B cell (primary cell): ENCODE results near the gene HPCAL4. TPM values are rescaled to one million over a fixed set of nuclear protein-coding genes. Genes with fewer than 3 reads are reported as not detected.

ENCODE experiments used
- ATAC-seq: fragments of 200-7000 bp; cut with Tn5 transposase; one replicate; pipeline ENCODE4 v1.10.0; 2021; ENCODE audit warnings: low read depth, mild to moderate bottlenecking, moderate number of reproducible peaks, moderate library complexity
- CTCF ChIA-PET: fragments of 350-600 bp; sonication (Branson Sonifier 250); formaldehyde crosslinking; loops from one replicate; lab custom pipeline; 2021; ENCODE audit warnings: antibody characterized with exemption, inconsistent platforms; lab: Charles Lee
- POLR2A ChIA-PET: fragments of 350-600 bp; sonication (Branson Sonifier 250); formaldehyde crosslinking; loops from one replicate; lab custom pipeline; 2021; ENCODE audit warnings: antibody characterized with exemption; lab: Charles Lee
- DNase-seq: peaks from one replicate; pipeline ENCODE4 v3.0.0; 2013
- H2AFZ ChIP-seq: 2 replicates; pipeline ENCODE4 v1.6.1; 2012; ENCODE audit warnings: mild to moderate bottlenecking, low read depth, low read length; ENCODE audit not compliant: insufficient read depth, poor library complexity, severe bottlenecking
- H3K27ac ChIP-seq, 2 donors: 1 replicate in 1 of 2; 2 replicates in 1 of 2; pipeline ENCODE4 v1.5.1; 2012 to 2013; ENCODE audit warnings: low read length in 2 of 2, mild to moderate bottlenecking in 2 of 2, moderate library complexity in 1 of 2
- H3K27me3 ChIP-seq, 4 experiments: fragments of 200-600 bp in 1 of 4; sonication (generic) in 1 of 4; replicated peaks in 1 of 4; 1 replicate in 2 of 4; 2 replicates in 2 of 4; pipeline versions ENCODE4 v1.6.1 to v1.7.0; 2013 to 2016; ENCODE audit warnings: low read length in 3 of 4, mild to moderate bottlenecking in 2 of 4, mixed read lengths in 1 of 4, moderate library complexity in 1 of 4; ENCODE audit not compliant: insufficient read depth in 4 of 4, control insufficient read depth in 3 of 4; ENCODE audit errors: control extremely low read depth in 1 of 4
- H3K36me3 ChIP-seq, 2 experiments: replicated peaks in 1 of 2; 1 replicate in 1 of 2; 2 replicates in 1 of 2; pipeline versions ENCODE4 v1.6.1 to v1.7.1; 2013; ENCODE audit warnings: low read length in 1 of 2; ENCODE audit not compliant: insufficient read depth in 2 of 2, control insufficient read depth in 1 of 2; ENCODE audit errors: control extremely low read depth in 1 of 2, extremely low read depth in 1 of 2
- H3K4me1 ChIP-seq, 2 donors: fragments of 200-600 bp in 1 of 2; sonication (generic) in 1 of 2; 1 replicate in 1 of 2; 2 replicates in 1 of 2; pipeline versions ENCODE4 v1.5.1 to v1.6.1; 2013 to 2017; ENCODE audit warnings: low read length in 2 of 2; ENCODE audit not compliant: control insufficient read depth in 2 of 2, insufficient read depth in 2 of 2
- H3K4me2 ChIP-seq: replicated peaks from 2 replicates; pipeline ENCODE3; 2012; ENCODE audit warnings: mild to moderate bottlenecking, low read depth, low read length; ENCODE audit not compliant: poor library complexity, severe bottlenecking
- H3K4me3 ChIP-seq, 5 experiments: fragments of 200-600 bp in 1 of 5; sonication (generic) in 1 of 5; 1 replicate in 3 of 5; 2 replicates in 2 of 5; pipeline versions ENCODE4 v1.5.1 to v1.7.0; 2011 to 2016; ENCODE audit warnings: low read length in 4 of 5, mild to moderate bottlenecking in 4 of 5, low read depth in 2 of 5, control low read depth in 1 of 5, moderate library complexity in 1 of 5; ENCODE audit not compliant: insufficient read depth in 1 of 5; ENCODE audit errors: control extremely low read depth in 1 of 5, extremely low read depth in 1 of 5
- H3K79me2 ChIP-seq: fragments of 200-600 bp; sonication (generic); one replicate; pipeline ENCODE4 v1.6.0; 2016; ENCODE audit warnings: low read length; ENCODE audit not compliant: control insufficient read depth, insufficient read depth
- H3K9ac ChIP-seq: fragments of 200-600 bp; sonication (generic); 2 replicates; pipeline ENCODE4 v1.6.1; 2017; ENCODE audit warnings: mild to moderate bottlenecking, low read length, moderate library complexity
- H3K9me3 ChIP-seq, 3 donors: one replicate each; pipeline versions ENCODE4 v1.6.1 to v1.7.1; 2013; ENCODE audit warnings: low read length in 2 of 3; ENCODE audit not compliant: control insufficient read depth in 2 of 3, insufficient read depth in 1 of 3; ENCODE audit errors: control extremely low read depth in 1 of 3
- H4K20me1 ChIP-seq: 2 replicates; pipeline ENCODE4 v1.6.0; 2012; ENCODE audit warnings: mild to moderate bottlenecking, low read length; ENCODE audit not compliant: insufficient read depth, control insufficient read depth, poor library complexity, severe bottlenecking
- H3K27ac Mint-ChIP-seq: one replicate; pipeline ENCODE4 v1.8.0; 2021; ENCODE audit warnings: mixed read lengths
- H3K27me3 Mint-ChIP-seq: one replicate; pipeline ENCODE4 v1.8.0; 2021; ENCODE audit warnings: mixed read lengths
- H3K4me1 Mint-ChIP-seq: one replicate; pipeline ENCODE4 v1.8.0; 2021; ENCODE audit warnings: mixed read lengths
- H3K4me3 Mint-ChIP-seq: one replicate; pipeline ENCODE4 v1.8.0; 2021; ENCODE audit warnings: mixed read lengths
- H3K9me3 Mint-ChIP-seq: one replicate; pipeline ENCODE4 v1.8.0; 2022; ENCODE audit warnings: mixed read lengths; ENCODE audit not compliant: insufficient read depth
- EZH2 ChIP-seq: IDR thresholded peaks from 2 replicates; pipeline ENCODE4 v1.6.1; 2012; ENCODE audit warnings: borderline replicate concordance, low read depth, mild to moderate bottlenecking, moderate library complexity, low read length; ENCODE audit not compliant: insufficient read depth, poor library complexity, severe bottlenecking
- WGBS: methylation state at CpG from one replicate; pipeline ENCODE4 v1.1.5; 2013; ENCODE audit warnings: missing lambda C conversion rate; ENCODE audit not compliant: insufficient coverage; 5-methylcytosine and 5-hydroxymethylcytosine counted together
- intact Hi-C: fragments of 100-400 bp; cut with micrococcal nuclease; formaldehyde crosslinking; loops from one replicate; pipeline ENCODE4 v1.10.0; 2022
- polyA plus RNA-seq: library from polyadenylated mRNA; depleted of rRNA; stranded (reverse); fragments of >200 nt; gene quantifications from 2 replicates; pipeline ENCODE4 v1.2.3, GENCODE V29; 2012
- total RNA-seq, 2 donors: library from RNA; stranded (reverse); fragments of 120-200 nt in 1 of 2; gene quantifications; 1 replicate in 1 of 2; 2 replicates in 1 of 2; pipeline versions ENCODE4 v1.2.3 to v1.2.4, GENCODE V29; 2013 to 2022
- TF ChIP-seq, protein P1 (sequence below): fragments of 200-600 bp; IDR thresholded peaks from one replicate; pipeline ENCODE4 v1.8.0; 2022; ENCODE audit warnings: antibody characterized with exemption, mild to moderate bottlenecking

Gene HPCAL4
- total and polyA plus RNA-seq, 2 donors (not counting 1 experiment from before 2014, with no cell fraction given), result not detected

DNA sequence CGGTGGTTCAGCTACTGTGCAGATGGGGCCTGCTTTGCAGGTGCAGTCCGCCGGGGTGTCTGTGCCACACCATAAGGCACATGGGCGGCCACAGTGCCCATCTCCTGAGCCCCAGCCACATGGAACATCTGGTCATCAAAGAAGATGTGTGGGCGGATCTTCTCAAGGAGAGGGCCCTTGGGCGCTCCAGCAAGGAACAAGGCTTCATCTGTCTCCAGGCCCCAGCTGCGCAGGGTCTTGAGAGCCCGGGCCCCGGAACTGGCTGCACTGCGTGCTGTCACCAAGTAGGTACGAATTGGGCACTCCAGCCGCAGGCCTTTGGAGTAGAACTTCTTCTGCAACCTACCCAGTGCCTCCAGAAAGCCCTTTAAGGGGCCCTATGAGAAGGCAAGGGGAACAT lies 32.1 kb downstream of the HPCAL4 start:
- TF ChIP-seq, protein P1, sequence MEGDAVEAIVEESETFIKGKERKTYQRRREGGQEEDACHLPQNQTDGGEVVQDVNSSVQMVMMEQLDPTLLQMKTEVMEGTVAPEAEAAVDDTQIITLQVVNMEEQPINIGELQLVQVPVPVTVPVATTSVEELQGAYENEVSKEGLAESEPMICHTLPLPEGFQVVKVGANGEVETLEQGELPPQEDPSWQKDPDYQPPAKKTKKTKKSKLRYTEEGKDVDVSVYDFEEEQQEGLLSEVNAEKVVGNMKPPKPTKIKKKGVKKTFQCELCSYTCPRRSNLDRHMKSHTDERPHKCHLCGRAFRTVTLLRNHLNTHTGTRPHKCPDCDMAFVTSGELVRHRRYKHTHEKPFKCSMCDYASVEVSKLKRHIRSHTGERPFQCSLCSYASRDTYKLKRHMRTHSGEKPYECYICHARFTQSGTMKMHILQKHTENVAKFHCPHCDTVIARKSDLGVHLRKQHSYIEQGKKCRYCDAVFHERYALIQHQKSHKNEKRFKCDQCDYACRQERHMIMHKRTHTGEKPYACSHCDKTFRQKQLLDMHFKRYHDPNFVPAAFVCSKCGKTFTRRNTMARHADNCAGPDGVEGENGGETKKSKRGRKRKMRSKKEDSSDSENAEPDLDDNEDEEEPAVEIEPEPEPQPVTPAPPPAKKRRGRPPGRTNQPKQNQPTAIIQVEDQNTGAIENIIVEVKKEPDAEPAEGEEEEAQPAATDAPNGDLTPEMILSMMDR, result no peak
- TF ChIP-seq EZH2, result no peak
- intact Hi-C loops, result no loop called here
- H3K27me3 ChIP-seq, result peaks cover 0 to 7% (median 2%) of the 10 kb centered on the region in 4 experiments
- H3K9ac ChIP-seq, result no peak overlapping the region
- H3K4me2 ChIP-seq, result no peak overlapping the region
- H3K36me3 ChIP-seq, result no peaks in the 10 kb centered on the region
- DNase-seq (no peak), ATAC-seq (no peak)
- Mint-ChIP-seq H3K4me3 (no peak overlapping the region), H3K27me3 (peaks cover 4% of the 10 kb centered on the region), H3K9me3 (no peaks in the 10 kb centered on the region), H3K27ac (no peak overlapping the region), H3K4me1 (peaks cover 2% of the 10 kb centered on the region)
- POLR2A ChIA-PET, result no interaction called here
- no peak overlapping the region for H3K27ac ChIP-seq
- no peak overlapping the region for H2AFZ ChIP-seq
- H3K9me3 ChIP-seq, result no peaks in the 10 kb centered on the region
- CTCF ChIA-PET, result interaction anchor here (0.8 to 11.2 kb wide), 7 partner anchors 11 to 139 kb away, joined by 3 to 190 read pairs (median 11); partner anchors contain the start of gene NT5C1A
- H3K4me3 ChIP-seq, result no peak overlapping the region
- peaks cover 0 to 4% of the 10 kb centered on the region in 2 donors for H3K4me1 ChIP-seq
- no peaks in the 10 kb centered on the region for H3K79me2 ChIP-seq
- H4K20me1 ChIP-seq, result no peaks in the 10 kb centered on the region
- WGBS, result 97% methylated on average over 12 of the region's 12 CpGs

DNA sequence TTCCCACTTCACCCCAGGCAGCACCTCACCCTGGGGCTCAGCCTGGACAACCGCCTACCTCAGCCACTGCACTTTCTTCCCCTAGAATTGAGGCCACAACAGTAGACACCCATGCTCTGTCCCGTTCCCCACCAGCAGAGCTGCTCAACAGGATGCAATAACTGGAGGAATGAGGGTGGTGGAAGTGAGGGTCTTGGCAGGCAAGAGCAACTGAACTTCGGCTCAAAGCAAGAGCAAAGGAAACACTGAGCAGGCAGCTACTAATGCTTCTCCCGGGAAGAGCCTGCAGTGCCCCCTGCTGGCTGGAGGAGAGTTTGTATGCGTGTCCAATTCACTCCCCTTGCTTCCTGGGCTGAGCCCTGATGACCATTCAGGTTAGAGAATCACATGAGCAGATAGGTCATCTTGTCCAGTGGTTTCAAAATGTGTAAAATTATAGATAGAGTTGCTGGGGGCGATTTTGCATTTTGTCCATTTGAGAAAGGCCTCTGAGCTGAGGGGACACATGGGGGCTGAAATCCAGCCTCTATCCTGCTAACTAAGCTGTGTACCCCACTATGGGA lies 33.2 kb downstream of the HPCAL4 start:
- Mint-ChIP-seq H3K4me3 (no peak overlapping the region), H3K27ac (no peak overlapping the region), H3K27me3 (peaks cover 14% of the 10 kb centered on the region), H3K4me1 (peaks cover 4% of the 10 kb centered on the region), H3K9me3 (no peaks in the 10 kb centered on the region)
- H3K79me2 ChIP-seq, result no peaks in the 10 kb centered on the region
- no peak for TF ChIP-seq EZH2
- TF ChIP-seq, protein P1, result peak; percentile 83
- no peak overlapping the region for H3K4me3 ChIP-seq
- no peak overlapping the region for H3K9ac ChIP-seq
- H2AFZ ChIP-seq, result peak overlapping the region; percentile 39
- H3K27ac ChIP-seq, result no peak overlapping the region
- intact Hi-C loops, result no loop called here
- no peaks in the 10 kb centered on the region for H3K36me3 ChIP-seq
- DNase-seq (peak; percentile 66), ATAC-seq (peak; percentile 47)
- CTCF ChIA-PET, result interaction anchor here (0.8 to 11.2 kb wide), 9 partner anchors 10 to 140 kb away, joined by 3 to 190 read pairs (median 5); partner anchors contain the start of gene NT5C1A
- H3K4me2 ChIP-seq, result no peak overlapping the region
- H4K20me1 ChIP-seq, result no peaks in the 10 kb centered on the region
- POLR2A ChIA-PET, result interaction anchor here (0.6 kb wide), 1 partner anchor 221 kb away, joined by 3 read pairs; no protein-coding TSS in a partner anchor
- WGBS, result 22% methylated on average over 4 of the region's 6 CpGs
- no peaks in the 10 kb centered on the region for H3K9me3 ChIP-seq
- peaks cover 4 to 8% of the 10 kb centered on the region in 2 donors for H3K4me1 ChIP-seq
- H3K27me3 ChIP-seq, result peaks cover 0 to 10% (median 6%) of the 10 kb centered on the region in 4 experiments
